NCI-H1694 (cell line): ENCODE data around the gene FAM237A.

Experiments
- DNase-seq: peaks from one replicate; lab custom pipeline; 2025; lab: John Stamatoyannopoulos, UW

The FAM237A gene

DNA sequence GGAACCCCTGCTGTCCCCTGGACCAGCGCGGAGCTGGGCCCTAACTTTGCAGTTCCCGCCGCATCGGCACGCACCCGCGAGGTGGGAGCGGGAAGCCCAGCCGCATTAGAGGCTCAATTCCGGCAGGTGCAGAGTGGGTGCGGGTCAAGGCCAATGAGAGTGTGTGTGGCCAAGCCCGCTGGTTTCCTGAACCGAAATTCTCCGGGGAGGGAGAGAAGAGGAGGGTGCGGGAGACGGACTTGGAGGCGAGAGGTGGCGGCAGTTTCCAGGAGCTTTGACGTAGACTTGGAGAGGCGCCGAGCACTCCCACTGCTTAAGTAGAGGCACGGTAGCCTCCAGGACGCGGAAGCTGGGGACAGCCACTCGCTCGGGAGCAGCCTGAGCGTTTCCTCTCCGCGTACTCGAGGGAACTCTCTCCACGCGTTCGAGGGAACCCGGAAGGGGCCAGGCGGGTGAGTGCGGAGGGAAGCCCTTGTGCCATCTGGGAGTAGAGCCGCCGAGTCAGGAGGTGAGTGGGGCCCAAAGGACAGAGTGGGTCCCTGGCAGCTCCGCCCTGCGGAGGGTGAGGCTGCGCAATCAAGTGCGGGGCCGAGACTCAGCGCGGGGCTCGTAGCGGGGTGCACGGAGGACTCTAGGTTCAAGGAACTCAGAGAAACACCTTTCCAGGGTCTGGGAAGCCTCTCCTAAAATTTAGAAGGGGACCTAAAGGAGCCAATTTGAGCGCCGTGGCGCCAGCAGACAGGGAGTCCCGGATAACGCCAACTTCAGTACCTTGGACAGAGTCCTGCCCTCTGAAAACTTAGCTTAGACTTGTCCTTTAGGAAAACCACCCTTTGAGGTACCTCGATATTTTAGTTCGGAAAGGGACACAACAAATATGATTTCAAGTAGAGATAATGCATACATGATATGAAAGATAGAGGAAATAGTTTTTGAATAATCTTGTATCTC, at the start of gene FAM237A:
Gene FAM237A (plus strand): TSS at position 413 of the 951 bp plus-strand sequence. CDS start 1,750 bp downstream, outside the sequence.
- no peak for DNase-seq

DNA sequence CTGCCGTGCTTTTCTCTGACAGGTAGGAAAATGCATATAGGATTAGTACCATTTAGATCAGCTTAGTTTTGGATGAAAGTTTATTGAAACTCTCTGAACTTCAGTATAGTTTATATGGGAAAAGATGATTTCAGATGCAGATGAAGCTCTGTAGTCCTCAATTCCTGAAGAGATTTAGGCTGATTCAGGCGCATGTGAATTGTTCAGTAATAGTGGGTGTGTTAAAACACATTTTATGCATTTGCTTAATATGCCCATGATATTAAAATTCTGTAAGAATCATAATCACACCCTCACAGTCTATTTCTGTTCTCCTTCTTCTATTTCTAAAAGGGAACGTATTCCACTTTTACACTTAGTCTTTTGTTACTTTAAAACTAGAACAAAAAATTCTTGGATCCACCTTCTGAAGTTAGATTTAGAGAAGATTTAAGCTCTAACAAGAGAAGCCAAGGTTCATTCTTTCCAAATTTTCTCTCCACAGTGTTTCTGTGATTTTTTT, 44.5 kb upstream of the FAM237A start:
- DNase-seq: no peak

DNA sequence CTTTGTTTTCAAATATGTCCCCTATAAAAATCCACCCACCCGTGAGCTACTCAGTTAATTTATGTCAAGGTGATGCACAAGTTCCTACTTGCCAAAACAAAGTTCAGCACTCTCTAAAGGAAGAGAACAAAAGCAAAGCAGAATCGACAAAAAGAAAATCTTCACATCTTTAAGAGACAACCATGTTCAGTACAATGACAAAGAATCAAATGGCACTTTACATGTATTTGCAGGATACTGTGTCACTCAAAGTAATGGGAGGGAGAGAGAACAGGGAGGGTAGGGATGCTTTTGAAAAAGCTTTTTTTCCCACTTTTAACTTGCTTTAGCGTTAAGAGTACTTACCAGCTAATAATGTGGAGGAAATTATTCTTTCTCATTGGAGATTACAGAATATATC, 39.0 kb upstream of the FAM237A start:
- DNase-seq: no peak

DNA sequence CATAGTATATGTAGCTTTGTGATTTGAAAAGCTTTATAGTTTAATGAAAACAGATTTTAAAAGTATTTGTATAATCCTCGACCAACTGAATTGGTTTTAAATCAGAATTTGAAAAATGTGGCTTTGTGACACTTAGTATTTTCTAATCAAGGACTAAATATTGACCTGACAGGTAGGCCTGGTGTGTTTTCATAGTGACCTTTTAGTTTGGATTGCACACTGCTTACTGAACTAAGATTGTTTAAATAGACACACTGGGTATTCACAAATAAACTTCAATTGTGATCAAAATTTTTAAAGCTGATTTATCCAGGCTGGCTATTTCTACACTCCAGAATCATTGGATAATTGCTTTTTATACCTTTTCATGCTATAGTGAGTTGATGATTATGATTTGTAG, 31.8 kb upstream of the FAM237A start:
- no peak for DNase-seq

DNA sequence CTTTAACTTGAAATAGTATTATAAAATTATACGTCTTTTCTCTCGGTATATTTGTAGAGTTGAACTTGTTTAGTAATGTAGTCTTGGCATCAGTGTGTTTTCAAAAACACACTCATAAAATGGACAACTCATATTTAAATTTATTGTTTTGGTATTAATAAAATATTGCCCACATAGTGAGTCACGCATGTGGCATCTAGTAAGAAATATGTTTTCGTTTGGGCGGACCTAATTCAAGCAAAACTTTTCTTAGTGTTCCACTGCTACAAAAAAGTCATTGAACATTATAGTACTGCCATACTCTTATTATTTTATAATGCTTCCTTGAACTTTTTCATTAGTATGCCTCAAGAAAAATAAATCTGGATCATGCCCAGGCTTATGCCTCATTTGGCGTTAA, 31.1 kb upstream of the FAM237A start:
- DNase-seq: no peak

DNA sequence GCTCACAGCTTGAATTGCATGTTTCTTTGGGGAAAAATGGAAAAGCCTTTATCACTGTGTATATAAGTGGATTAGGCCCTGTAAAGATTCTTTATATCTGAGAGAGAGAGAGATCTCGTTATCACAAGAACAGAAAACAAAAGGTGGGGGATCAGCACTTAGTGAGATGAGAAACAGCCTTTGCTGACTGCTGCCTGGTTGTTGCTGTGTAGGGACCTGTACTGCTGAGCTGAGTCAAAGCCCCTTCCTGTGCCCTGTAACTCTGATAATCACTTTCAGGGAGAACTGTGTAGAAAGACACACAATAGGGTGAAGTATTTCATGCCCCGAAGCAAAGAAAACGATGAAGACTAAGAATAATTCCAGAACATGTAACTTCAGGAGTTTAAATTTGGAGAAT, 30.6 kb upstream of the FAM237A start:
- no peak for DNase-seq

DNA sequence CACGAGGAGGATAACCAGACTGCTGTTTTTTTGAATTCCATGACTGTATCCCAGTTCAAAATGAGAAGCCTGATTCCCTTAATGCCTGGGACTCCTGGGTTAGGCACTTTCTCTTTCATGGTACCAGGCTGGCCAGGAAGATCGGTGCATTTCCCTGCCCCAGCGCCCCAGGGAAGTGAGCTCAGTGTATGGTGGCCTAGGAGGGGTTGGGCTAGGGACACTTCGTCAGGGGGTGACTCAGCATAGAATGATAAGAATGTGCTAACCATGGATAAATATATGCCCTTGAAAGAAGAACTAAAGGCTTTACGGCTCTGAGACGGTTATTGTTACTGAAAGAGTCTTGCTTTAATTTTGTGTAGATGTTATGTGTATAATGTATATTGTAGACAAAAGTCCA, 27.5 kb upstream of the FAM237A start:
- no peak for DNase-seq

DNA sequence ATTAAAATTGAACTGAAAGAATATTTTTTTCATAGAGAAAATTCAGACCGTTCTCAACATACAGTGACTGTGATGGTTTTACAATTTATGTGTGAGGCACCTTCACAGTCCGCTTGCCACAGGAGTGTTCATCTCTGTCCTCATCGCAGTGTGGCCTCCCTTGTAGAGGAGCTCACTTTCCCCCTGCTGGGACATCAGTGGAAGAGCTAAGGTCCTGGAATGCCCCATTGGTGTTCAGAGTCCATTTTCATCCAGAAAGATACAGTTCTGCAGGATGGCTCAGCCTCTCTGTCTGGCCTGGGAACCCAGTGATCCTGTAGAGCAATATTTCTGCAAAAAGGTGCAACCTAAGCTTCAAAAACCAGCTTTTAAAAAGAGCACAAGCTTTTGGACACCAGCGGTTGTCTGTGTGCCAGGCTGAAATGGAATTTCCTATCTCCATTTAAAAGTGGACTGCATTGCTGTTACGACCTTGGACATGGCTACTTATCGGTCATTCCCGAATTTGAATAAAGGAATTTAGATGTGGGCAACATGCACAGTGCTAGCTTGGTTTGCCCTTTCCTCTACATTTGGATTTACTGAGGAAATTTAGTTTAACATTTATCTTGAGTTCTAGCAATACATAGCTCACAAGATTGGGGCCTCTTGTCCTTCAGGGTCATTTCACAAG, 26.7 kb upstream of the FAM237A start:
- no peak for DNase-seq

DNA sequence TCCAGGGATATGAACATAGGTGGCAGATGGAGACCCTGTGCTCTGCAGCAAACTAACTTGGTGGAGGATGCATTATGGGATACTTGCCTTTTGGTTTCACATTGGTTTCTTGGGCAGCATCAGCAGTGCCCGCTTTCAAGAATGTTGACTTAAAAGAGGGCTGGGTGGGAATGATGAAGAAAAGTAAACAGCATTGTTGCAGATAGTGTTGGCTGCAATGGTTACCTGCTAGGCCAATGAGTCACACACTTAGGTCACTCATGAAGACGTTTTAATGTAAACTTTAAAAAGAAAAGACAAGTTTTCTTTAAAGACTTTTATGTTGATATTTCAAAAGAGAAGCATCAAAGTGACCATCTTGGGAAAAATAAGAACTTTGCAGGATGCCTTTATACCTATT, 26.1 kb upstream of the FAM237A start:
- no peak for DNase-seq

DNA sequence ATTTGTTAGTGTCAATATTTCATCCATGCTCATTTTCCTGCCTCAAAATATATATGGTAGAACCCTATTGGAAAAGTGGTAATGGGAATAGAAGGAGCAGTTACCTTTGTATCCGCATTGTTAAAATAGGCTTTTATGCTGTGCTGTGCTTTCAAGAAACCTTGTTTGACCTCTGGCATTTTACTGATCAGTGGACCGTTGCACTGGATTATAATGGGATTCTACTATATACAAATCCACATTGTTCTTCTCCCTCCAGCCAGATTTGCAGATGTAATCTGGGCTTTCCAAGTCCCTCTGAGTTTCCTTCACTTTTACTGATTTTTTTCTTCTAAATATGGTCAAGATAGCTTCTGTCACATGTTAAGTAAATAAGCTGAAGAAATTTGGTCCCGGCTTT, 23.3 kb upstream of the FAM237A start:
- no peak for DNase-seq

DNA sequence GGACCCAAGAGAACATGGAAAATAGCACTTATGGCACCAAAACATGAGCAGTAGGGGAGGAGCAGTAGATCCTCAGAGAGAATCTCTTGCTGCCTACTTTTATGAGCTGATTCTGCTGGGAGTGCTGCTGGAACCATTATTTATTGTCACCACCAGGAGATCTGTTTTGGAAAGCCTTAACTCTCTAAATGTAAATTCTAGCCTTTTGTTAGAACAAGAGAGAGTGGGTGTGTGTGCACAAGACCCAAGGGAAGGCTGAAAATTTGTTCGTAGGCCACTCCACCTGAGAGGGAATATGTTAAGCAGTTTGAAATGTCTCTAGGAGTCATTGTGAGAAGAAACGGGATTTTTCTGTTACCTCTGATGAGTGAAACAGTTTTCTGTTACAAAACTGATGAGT, 16.2 kb upstream of the FAM237A start:
- no peak for DNase-seq

DNA sequence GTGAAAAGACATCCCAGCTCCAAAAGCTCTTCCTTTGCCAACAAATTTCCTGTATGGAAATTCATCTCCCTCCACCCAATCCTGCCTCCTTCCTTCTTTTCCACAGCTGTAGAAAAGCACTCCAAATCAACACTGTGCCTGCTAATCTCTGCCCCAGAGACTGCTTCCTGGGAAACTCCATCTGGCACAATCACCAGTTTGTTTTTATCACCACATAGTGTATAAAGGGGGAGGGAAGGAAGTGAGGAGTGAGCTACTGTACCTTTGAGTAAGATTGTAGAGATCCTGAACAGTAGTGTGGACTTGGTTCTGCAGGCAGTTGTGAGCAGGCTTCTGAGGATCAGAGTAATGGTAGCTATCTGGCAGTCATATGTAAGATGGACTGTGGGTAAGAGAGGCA, 14.7 kb upstream of the FAM237A start:
- DNase-seq: no peak

DNA sequence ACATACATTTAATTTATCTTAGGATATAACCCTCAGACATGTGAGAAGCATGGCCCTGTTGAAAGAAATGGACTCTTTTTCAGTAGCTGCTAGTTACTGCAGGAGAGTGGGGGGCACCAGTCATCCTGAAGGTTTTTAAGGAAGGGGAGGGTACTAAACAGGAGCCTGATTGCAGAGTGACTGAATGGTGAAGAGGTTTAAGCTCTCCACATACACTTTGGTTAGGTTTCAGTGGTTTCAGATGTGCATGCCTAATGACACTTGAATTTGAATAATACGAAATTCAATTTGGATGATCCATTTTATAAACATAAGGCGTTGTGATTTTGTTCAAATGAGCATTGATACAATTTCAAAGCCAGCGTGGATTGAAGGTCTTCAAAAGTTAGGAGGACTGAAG, 10.9 kb upstream of the FAM237A start:
- no peak for DNase-seq

DNA sequence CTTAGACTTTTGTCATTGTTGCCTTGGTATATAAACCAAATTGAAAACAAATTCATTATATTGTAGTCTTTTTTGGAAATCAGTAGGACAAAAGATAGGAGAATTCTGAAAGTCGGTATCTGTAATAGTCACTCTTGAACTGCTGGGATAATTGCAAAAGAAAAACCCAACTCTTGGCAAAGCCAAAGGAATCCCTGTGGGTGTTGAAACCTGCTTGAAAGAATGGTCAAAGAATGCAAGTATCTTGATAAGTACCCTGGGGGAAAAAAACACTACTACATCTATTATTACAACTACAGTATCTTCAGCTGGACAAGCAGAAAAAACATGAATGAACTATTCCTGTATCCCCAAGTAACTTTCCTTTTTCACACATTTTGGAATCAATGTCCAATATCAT, 7.3 kb upstream of the FAM237A start:
- no peak for DNase-seq

DNA sequence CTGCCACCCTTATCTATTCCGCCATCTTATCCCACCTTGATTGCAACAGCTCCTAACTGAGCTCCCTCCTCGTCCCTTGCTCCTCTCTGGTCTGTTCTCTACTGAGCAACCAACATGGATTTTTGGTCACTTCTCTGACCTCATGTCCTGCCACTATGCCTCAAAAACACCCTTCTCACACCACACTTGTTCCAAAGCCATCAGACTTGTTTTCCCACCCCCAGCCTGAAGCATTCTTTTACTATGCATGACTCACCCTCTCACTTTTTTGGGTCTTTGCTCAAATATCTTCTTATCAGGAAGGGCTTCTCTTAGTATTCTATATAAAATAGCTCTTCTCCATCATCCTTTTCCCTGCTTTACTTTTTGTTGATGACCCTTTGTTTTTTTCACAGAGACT, 2.7 kb upstream of the FAM237A start:
- DNase-seq: no peak

DNA sequence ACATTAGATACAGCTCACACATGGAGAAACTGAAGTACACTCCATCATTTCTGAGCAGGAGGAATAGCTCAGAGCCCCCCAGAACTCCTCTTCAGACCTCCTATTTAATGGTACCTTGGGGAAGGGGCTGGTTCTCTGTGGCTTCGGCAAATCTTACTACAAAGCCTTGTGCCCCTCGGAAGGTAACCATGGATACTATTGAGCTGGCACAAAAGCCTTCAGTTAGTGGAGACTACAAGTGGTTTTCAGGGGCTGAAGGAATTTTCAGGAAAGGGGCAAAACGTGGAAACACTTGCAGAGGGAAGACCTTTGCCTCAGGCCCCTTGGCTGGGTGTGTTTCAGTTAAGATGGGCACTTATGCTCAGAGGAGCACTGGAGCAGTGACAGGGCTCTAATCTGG, 1.1 kb upstream of the FAM237A start:
- DNase-seq: no peak

DNA sequence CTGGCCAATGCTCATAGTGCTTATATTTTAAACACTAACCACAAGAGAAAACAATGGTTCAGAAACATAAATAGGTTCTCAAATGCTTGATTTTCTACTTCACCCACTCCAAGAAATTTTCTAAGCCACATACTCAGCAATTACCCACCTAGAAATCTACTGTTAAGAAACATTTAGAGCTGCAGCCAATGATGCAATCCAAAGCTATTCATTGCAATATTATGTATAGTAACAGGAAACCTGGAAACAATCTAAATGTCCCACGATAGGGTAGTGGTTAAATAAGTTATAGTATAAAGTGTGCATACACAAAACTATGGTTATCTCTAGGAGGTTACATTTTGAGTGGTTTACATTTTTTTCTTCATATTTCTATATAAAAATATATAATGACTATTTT, 5.7 kb downstream of the FAM237A start:
- no peak for DNase-seq

DNA sequence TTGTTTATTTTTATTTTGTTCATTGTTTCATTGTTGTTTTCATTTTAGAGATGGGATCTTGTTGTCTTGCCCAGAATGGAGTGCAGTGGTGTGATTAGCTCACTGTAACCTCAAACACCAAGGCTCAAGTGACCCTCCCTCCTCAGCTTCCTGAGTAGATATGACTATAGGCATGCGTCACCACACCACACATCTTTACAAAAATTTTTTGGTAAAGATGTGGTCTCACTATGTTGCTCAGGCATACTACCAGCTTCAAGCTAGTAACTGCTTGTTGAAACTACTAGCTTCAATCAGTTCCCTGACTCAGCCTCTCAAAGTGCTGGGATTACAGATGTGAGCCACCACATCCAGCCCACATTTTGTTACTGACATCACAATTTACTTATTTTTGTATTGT, 14.8 kb downstream of the FAM237A start:
- no peak for DNase-seq

DNA sequence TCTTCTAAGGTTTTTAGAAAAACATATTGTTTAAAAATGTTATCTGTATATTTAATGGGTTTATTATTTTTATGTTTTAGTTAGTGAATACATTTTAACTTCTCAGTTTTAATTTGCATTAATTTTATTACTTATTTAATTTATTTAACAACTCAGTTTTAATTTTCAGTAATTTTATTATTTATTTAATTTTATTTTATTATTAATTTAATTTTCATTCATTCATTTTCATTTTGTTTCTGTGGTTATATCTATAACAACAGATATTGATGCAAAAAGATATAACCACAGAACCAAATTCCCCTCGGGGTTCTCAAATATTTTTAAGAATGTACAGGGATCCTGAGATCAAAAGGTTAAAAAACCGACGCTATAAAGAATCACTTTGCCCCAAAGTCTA, 23.0 kb downstream of the FAM237A start:
- DNase-seq: no peak

DNA sequence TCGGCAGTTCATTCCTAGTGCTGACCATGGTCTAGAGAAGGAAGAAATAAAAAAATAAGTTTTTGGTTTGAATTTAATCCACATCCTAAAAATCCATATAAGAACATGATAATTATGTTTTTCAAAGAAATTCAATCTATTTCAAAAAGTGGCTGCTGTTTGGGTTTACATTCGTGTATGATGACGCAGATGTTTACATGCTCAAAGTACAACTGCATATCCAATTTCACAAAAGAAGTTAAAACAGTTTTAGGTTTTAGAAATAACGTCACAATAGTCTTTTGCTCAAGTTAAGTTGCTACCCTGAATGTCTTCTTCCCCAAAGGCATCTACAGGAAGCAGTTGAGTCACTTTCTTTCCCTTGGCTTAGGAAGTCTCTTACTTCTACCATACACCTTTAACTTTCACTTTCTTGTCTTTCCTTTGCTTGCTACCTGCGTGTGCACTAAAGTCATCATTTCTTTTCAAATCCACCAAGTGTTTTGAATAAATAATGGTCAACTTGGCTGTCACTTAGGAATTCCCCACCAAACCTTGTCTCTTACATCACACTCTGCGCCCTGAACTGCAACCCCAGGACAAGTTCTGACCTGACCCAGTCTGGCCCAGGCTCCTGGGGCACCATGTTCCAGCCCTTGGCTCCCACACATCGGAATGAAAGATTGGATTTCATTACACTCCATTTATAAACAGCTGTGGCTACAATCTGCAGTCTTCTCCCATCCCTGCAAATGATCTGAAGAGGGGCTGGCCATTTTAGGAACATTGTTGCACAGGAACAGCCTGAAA, 28.4 kb downstream of the FAM237A start:
- no peak for DNase-seq

DNA sequence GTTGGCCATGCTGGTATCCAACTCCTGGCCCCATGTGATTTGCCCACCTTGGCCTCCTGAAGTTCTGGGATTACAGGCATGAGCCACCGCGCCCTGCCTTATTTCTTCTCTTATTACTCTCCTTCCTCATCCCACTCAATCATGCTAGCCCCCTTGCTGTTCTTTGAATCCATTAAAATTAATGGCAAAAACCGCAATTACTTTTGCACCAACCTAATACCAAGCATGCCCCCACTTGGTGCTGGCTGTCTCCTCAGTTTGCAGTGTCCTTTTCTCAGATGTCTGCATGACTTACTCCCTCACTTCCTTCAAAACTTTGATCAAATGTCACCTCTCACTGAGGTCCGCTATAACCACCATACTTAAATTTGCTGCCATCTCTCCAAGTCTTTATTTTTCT, 41.3 kb downstream of the FAM237A start:
- no peak for DNase-seq

DNA sequence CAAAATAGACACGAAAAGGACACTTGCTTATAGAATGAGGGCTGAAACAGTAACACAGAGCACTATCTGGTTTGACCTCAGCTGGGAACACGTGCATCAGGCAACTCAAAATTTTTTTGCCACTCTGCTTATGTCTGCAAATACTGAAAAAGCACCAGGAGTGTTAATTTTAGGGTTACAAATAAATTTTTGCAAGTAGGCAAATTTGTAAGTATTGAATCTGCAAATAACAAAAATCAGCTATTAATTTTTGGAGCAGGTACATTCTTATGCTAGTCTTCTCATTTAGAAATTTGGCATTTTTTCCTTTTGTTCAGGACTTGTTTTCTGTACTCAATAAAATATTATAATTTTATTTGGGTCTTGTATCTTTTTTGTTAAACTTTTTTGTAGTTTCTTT, 46.2 kb downstream of the FAM237A start:
- no peak for DNase-seq

DNA sequence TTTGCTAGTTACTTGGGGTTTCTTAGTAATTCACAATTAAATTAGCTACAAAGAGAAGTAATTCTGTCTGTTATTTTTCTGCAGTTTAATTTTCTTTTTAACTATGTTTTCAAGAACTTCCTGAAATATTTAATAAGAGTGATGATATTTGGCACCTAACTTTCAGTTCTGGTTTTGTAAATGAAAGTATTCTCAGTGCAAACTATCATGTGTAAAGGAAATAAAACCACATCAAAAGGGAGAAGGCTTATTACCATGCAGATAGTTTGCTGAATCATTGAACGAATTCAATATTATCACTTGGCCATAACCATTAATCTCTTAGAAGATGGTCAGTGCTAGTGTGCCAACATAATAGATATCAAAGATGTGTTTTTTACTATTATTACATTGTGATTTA, 46.7 kb downstream of the FAM237A start:
- no peak for DNase-seq
